Measurements from ENCODE around the gene LHPP.
"Not testable (repeated sequence)": the region's sequence is repeated elsewhere in the genome, so short reads cannot be mapped to it uniquely, and the experiment has no call there.

The LHPP gene

GRCh38 chr10:124576526-124577420 is 115.2 kb downstream of the LHPP start:
- DNase-seq = no peak

GRCh38 chr10:124577651-124578050 is 116.0 kb downstream of the LHPP start:
- no peak for DNase-seq

- DNase-seq = no peak
Observed at GRCh38 chr10:124578231-124579010, 116.8 kb downstream of the LHPP start.

GRCh38 chr10:124579011-124579399 is 117.4 kb downstream of the LHPP start:
- DNase-seq = no peak

GRCh38 chr10:124586142-124586541 is 124.5 kb downstream of the LHPP start:
- DNase-seq = no peak

GRCh38 chr10:124587811-124588211 is 126.2 kb downstream of the LHPP start:
- DNase-seq = no peak

GRCh38 chr10:124588341-124588735 is 126.7 kb downstream of the LHPP start:
- not testable (repeated sequence) for DNase-seq

- DNase-seq = no peak
Observed at GRCh38 chr10:124588736-124589490, 127.3 kb downstream of the LHPP start.

GRCh38 chr10:124589491-124590041 is 127.9 kb downstream of the LHPP start:
- DNase-seq = no peak

- DNase-seq = no peak
Observed at GRCh38 chr10:124590216-124591122, 128.8 kb downstream of the LHPP start.

- no peak for DNase-seq
Observed at GRCh38 chr10:124591123-124591495, 129.5 kb downstream of the LHPP start.

- no peak for DNase-seq
Observed at GRCh38 chr10:124592101-124592500, 130.5 kb downstream of the LHPP start.

GRCh38 chr10:124592736-124593430 is 131.3 kb downstream of the LHPP start:
- no peak for DNase-seq

GRCh38 chr10:124593431-124593985 is 131.9 kb downstream of the LHPP start:
- DNase-seq = no peak

- no peak for DNase-seq
Observed at GRCh38 chr10:124594240-124594639, 132.6 kb downstream of the LHPP start.

- DNase-seq = no peak
Observed at GRCh38 chr10:124595143-124595883, 133.7 kb downstream of the LHPP start.

- no peak for DNase-seq
Observed at GRCh38 chr10:124596116-124596785, 134.6 kb downstream of the LHPP start.

GRCh38 chr10:124596962-124597845 is 135.6 kb downstream of the LHPP start:
- no peak for DNase-seq

- no peak for DNase-seq
Observed at GRCh38 chr10:124597846-124598165, 136.2 kb downstream of the LHPP start.

Data from activated CD4-positive, alpha-beta T cell treated with anti-CD3 and anti-CD28 coated beads, Interleukin-2, amount 50 U/mL, for 4 hours (primary cell).